Measurements from ENCODE around the gene VN1R2.
"Not testable (repeated sequence)": the region's sequence is repeated elsewhere in the genome, so short reads cannot be mapped to it uniquely, and the experiment has no call there.

VN1R2 gene

DNA sequence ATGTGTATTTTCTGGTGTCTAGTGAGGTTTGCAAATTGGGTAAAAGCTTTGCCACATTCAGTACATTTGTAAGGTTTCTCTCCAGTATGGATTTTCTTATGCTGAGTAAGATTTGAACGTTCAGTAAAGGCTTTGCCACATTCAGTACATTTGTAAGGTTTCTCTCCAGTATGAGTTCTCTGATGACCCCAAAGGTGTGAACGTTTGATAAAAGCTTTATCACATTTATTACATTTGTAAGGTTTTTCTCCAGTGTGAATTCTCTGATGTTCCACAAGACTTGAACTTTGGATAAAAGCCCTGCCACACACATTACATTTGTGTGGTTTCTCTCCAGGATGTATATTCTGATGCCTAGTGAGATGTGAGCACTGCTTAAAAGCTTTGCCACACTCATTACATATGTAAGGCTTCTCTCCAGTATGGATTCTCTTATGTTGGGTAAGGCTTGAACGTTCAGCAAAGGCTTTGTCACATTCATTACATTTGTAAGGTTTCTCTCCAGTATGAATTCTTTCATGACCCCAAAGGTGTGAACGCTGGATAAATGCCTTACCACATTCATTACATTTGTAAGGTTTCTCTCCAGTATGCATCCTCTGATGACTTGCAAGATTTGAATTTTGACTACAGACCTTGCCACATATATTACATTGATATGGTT lies 20.8 kb upstream of the VN1R2 start:
- H3K9ac ChIP-seq (ENCODE audit: low read length): no peak overlapping the region
- no peak overlapping the region for H3K4me2 ChIP-seq (ENCODE audit: low read length)
- H3K27ac ChIP-seq (ENCODE audit: low read length): no peak overlapping the region
- no peaks in the 10 kb centered on the region for H3K79me2 ChIP-seq (ENCODE audit: low read length)
- H3K36me3 ChIP-seq (replicated peaks; ENCODE audit: low read depth, low read length): no peaks in the 10 kb centered on the region
- no peaks in the 10 kb centered on the region for H4K20me1 ChIP-seq (ENCODE audit: insufficient read depth, low read length)
- H3K4me3 ChIP-seq (ENCODE audit: low read length): no peak overlapping the region
- no peak for TF ChIP-seq EZH2phosphoT487 (IDR thresholded peaks at IDR 0.05; ENCODE audit: low read depth)
- TF ChIP-seq, protein P1, sequence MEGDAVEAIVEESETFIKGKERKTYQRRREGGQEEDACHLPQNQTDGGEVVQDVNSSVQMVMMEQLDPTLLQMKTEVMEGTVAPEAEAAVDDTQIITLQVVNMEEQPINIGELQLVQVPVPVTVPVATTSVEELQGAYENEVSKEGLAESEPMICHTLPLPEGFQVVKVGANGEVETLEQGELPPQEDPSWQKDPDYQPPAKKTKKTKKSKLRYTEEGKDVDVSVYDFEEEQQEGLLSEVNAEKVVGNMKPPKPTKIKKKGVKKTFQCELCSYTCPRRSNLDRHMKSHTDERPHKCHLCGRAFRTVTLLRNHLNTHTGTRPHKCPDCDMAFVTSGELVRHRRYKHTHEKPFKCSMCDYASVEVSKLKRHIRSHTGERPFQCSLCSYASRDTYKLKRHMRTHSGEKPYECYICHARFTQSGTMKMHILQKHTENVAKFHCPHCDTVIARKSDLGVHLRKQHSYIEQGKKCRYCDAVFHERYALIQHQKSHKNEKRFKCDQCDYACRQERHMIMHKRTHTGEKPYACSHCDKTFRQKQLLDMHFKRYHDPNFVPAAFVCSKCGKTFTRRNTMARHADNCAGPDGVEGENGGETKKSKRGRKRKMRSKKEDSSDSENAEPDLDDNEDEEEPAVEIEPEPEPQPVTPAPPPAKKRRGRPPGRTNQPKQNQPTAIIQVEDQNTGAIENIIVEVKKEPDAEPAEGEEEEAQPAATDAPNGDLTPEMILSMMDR (IDR thresholded peaks at IDR 0.05; ENCODE audit: low read depth, low read length): no peak
- H3K9me3 ChIP-seq (ENCODE audit: insufficient read depth, low read length): peaks cover 18% of the 10 kb centered on the region; the same call in 1 of the 2 replicates
- H3K4me1 ChIP-seq (ENCODE audit: low read length): no peaks in the 10 kb centered on the region
- no peaks in the 10 kb centered on the region for H3K27me3 ChIP-seq (ENCODE audit: low read depth, low read length)
- no peak overlapping the region for H2AFZ ChIP-seq (ENCODE audit: low read depth, low read length)

DNA sequence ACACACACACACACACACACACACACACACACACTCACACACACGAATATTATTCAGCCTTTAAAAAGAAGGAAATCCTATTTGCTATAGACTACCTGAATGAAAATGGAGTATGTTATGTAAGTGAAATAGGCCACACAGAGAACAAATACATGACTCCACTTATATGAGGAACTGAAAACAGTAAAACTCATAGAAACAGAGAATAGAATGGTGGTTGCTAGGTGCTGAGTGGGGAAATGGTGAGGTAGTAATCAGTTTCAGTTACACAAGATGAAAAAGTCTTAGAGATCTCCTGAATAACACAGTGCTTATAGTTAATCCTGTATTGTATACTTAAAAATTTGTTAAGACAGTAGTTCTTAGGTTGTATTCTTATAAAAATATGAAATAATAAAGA lies 11.6 kb upstream of the VN1R2 start:
- Histone ChIP-seq H3K79me2 (ENCODE audit: low read length) (no peaks in the 10 kb centered on the region), H3K9me3 (ENCODE audit: insufficient read depth, low read length) (peaks cover 24% of the 10 kb centered on the region; the same call in 1 of the 2 replicates), H3K4me3 (ENCODE audit: low read length) (no peak overlapping the region), H3K27me3 (ENCODE audit: low read depth, low read length) (no peaks in the 10 kb centered on the region), H3K36me3 (replicated peaks; ENCODE audit: low read depth, low read length) (no peaks in the 10 kb centered on the region), H4K20me1 (ENCODE audit: insufficient read depth, low read length) (no peaks in the 10 kb centered on the region), H3K4me1 (ENCODE audit: low read length) (peaks cover 9% of the 10 kb centered on the region; the same call in 1 of the 2 replicates), H3K4me2 (ENCODE audit: low read length) (no peak overlapping the region; the same call in 1 of the 2 replicates), H3K9ac (ENCODE audit: low read length) (no peak overlapping the region), H2AFZ (ENCODE audit: low read depth, low read length) (no peak overlapping the region), H3K27ac (ENCODE audit: low read length) (no peak overlapping the region)
- TF ChIP-seq, protein P1 (IDR thresholded peaks at IDR 0.05; ENCODE audit: low read depth, low read length): no peak
- no peak for TF ChIP-seq EZH2phosphoT487 (IDR thresholded peaks at IDR 0.05; ENCODE audit: low read depth)

DNA sequence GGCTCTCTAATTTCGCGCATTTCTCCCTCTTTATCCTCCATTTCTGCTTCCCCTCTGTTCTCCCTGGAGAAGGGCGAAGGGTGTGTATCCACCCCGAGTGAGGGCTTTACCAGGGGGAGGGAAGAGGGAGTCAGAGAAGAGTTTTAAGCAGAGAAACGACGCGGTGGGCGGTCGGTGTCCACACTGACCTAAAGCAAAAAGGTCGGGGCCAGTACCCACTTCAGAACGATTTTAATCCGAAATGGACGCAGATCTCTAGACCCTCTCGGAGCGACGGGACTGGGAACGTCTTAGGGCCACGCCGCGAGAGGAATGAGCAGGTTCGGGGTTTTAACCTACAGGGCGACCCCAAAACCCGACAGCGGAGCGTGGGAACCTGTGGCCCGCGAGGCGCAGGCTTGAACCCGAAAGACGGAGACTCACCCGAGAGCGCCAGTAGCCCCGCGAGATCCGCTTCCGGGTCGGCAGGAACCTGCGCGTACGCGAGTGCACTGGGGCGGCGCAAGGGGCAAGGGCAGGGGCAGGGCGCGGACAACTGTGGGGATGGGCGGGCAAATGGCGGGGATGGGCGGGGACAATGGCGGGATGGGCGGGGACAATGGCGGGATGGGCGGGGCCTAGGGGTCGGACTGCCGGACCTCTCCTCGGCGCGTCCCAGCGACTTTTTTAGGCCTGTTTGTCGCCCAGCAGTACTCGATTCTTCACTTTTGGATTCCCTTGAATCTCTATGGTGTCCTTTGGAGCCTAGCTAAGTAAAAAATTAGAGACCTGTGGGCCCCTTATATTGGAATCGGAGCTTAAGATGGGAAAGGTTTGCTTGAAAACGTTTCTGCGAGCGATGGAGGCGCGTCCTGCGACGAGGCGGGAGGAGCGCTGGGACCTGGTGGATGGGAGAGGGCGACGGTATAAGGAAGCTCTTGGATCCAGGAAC lies 3.4 kb upstream of the VN1R2 start, which contains the start of gene ZNF677:
ZNF677 (minus strand) TSS at position 463 of the 931 bp plus-strand sequence. CDS start 3,323 bp downstream, outside the sequence.
- H3K9ac ChIP-seq (ENCODE audit: low read length): no peak within 1 kb of the TSS
- no peaks in the 10 kb centered on the region for H3K27me3 ChIP-seq (ENCODE audit: low read depth, low read length)
- no peak within 1 kb of the TSS for H3K27ac ChIP-seq (ENCODE audit: low read length)
- H3K4me1 ChIP-seq (ENCODE audit: low read length): no peaks in the 10 kb centered on the region
- no peaks in the 10 kb centered on the region for H4K20me1 ChIP-seq (ENCODE audit: insufficient read depth, low read length)
- no peak within 1 kb of the TSS for H2AFZ ChIP-seq (ENCODE audit: low read depth, low read length)
- no peaks in the 10 kb centered on the region for H3K36me3 ChIP-seq (replicated peaks; ENCODE audit: low read depth, low read length)
- H3K79me2 ChIP-seq (ENCODE audit: low read length): no peaks in the 10 kb centered on the region
- peaks cover 20% of the 10 kb centered on the region for H3K9me3 ChIP-seq (ENCODE audit: insufficient read depth, low read length)
- H3K4me3 ChIP-seq (ENCODE audit: low read length): no peak within 1 kb of the TSS
- TF ChIP-seq, protein P1 (IDR thresholded peaks at IDR 0.05; ENCODE audit: low read depth, low read length): no peak
- no peak for TF ChIP-seq EZH2phosphoT487 (IDR thresholded peaks at IDR 0.05; ENCODE audit: low read depth)
- no peak within 1 kb of the TSS for H3K4me2 ChIP-seq (ENCODE audit: low read length)

DNA sequence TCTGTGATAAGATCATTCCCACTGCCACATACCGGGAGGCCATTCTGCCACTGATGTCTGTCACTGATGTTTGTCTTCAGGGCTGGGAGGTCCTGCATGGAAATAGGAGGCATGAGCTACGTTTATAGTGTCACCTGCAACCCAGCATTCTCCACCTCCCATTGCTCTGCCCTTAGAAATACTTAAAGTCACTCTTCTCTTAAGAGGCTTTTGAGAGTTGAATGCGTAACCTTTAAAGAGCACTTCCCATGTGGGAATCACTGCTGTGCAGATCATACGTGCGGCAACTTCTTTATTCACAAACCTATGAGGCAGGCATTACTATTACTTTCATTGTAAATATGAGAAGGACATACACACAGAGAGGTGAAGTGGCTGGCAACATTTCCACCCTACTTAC lies 9.5 kb downstream of the VN1R2 start, which contains the start of gene VN1R4:
VN1R4 (minus strand) TSS at position 101 of the 400 bp plus-strand sequence; CDS start at position 43, 58 bp downstream.
- not testable (repeated sequence) for H3K4me1 ChIP-seq (ENCODE audit: low read length); H3K79me2 ChIP-seq (ENCODE audit: low read length); H3K9me3 ChIP-seq (ENCODE audit: insufficient read depth, low read length); H3K27me3 ChIP-seq (ENCODE audit: low read depth, low read length); H3K4me2 ChIP-seq (ENCODE audit: low read length); H3K4me3 ChIP-seq (ENCODE audit: low read length); H2AFZ ChIP-seq (ENCODE audit: low read depth, low read length); H4K20me1 ChIP-seq (ENCODE audit: insufficient read depth, low read length); H3K27ac ChIP-seq (ENCODE audit: low read length); H3K9ac ChIP-seq (ENCODE audit: low read length); H3K36me3 ChIP-seq (replicated peaks; ENCODE audit: low read depth, low read length)

DNA sequence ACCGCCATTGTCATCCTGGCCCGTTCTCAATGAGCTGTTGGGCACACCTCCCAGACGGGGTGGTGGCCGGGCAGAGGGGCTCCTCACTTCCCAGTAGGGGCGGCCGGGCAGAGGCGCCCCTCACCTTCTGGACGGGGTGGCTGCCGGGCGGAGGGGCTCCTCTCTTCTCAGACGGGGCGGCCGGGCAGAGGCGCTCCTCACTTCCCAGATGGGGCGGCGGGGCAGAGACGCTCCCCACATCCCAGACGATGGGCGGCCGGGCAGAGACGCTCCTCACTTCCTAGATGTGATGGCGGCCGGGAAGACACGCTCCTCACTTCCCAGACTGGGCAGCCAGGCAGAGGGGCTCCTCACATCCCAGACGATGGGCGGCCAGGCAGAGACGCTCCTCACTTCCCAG lies 11.8 kb downstream of the VN1R2 start:
- not testable (repeated sequence) for H3K4me2 ChIP-seq (ENCODE audit: low read length); H3K4me1 ChIP-seq (ENCODE audit: low read length); H3K9me3 ChIP-seq (ENCODE audit: insufficient read depth, low read length); H3K27me3 ChIP-seq (ENCODE audit: low read depth, low read length); H3K36me3 ChIP-seq (replicated peaks; ENCODE audit: low read depth, low read length); H3K4me3 ChIP-seq (ENCODE audit: low read length); H4K20me1 ChIP-seq (ENCODE audit: insufficient read depth, low read length); H3K9ac ChIP-seq (ENCODE audit: low read length); H2AFZ ChIP-seq (ENCODE audit: low read depth, low read length); H3K27ac ChIP-seq (ENCODE audit: low read length); H3K79me2 ChIP-seq (ENCODE audit: low read length)
